ENCODE results near the gene ALDH7A1.

Gene ALDH7A1

DNA sequence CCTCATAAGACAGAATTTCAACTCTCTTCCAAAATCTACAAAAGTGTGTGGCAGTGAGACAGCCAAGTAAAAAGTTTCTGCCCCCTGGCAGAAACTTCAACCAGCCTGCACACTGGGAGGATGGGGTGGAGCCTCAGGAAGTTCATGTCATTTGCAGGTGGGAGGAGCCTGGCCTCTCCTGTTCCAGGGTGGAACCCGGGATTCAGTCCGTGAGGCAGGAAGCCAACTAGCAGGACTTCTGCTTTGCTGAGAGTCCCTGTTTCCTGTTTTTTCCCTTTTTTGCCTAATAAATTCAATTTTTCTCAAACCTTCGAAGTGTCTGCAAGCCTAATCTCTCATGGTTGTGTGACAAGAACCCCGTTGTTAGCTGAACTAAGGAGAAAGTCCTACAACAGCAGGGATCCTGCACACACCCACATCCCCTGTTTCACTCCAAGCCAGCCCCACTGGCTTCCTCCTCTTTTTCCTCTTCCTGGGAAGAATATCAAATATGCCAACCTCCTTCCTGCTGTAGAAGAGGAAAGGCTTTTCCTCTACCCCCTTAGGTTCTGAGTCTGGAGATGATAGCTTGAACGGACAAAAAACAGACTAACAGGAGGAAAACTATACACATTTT, 69.3 kb downstream of the ALDH7A1 start:
- Histone ChIP-seq H3K9me3 (ENCODE audit: insufficient read depth, low read length) (no peaks in the 10 kb centered on the region), H3K9ac (ENCODE audit: low read length) (no peak overlapping the region), H3K27me3 (ENCODE audit: low read depth, low read length) (no peaks in the 10 kb centered on the region), H3K36me3 (replicated peaks; ENCODE audit: low read depth, low read length) (no peaks in the 10 kb centered on the region), H3K79me2 (ENCODE audit: low read length) (no peaks in the 10 kb centered on the region), H3K4me3 (ENCODE audit: low read length) (no peak overlapping the region), H2AFZ (ENCODE audit: low read depth, low read length) (0 out of 2 replicates have a peak overlapping the region, but pooled peaks have one; percentile 54), H4K20me1 (ENCODE audit: insufficient read depth, low read length) (no peaks in the 10 kb centered on the region), H3K4me2 (ENCODE audit: low read length) (peak overlapping the region; percentile 26; the same call in 1 of the 2 replicates), H3K27ac (ENCODE audit: low read length) (no peak overlapping the region), H3K4me1 (ENCODE audit: low read length) (no peaks in the 10 kb centered on the region)
- no peak for TF ChIP-seq EZH2phosphoT487 (IDR thresholded peaks at IDR 0.05; ENCODE audit: low read depth)
- TF ChIP-seq, protein P1, sequence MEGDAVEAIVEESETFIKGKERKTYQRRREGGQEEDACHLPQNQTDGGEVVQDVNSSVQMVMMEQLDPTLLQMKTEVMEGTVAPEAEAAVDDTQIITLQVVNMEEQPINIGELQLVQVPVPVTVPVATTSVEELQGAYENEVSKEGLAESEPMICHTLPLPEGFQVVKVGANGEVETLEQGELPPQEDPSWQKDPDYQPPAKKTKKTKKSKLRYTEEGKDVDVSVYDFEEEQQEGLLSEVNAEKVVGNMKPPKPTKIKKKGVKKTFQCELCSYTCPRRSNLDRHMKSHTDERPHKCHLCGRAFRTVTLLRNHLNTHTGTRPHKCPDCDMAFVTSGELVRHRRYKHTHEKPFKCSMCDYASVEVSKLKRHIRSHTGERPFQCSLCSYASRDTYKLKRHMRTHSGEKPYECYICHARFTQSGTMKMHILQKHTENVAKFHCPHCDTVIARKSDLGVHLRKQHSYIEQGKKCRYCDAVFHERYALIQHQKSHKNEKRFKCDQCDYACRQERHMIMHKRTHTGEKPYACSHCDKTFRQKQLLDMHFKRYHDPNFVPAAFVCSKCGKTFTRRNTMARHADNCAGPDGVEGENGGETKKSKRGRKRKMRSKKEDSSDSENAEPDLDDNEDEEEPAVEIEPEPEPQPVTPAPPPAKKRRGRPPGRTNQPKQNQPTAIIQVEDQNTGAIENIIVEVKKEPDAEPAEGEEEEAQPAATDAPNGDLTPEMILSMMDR (IDR thresholded peaks at IDR 0.05; ENCODE audit: low read depth, low read length) = no peak

DNA sequence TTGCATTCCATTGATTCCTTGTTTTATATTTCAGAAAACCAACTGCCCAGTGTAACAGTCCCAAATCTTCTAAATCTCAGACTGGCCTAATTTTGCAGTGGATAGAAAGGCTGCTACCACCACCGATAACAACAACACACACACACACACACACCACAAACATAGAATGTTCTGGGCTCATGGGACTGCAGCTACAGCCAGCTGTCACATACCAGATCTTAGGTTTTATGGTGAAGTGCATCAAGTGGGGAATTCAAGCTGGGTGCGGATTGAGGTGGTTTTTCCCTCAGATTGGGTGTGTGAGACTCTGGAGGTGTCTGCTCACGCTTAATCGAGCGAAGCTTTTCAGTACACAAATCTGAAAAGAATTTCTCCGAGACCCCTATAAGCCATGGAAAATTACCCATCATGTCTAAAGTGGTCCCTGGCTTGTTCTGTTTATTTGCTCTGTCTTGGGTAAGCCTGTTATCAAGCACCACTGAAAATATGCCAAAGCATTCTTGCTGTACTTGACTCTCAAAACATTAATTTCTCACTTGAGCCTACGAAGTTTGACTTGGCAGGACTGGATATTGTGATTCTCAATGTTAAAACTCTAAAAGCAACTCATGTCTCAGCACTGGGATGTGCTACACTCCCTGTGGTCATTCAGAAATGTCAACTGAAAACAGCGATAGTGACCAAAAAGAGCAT, 71.1 kb downstream of the ALDH7A1 start:
- no peaks in the 10 kb centered on the region for H3K27me3 ChIP-seq (ENCODE audit: low read depth, low read length)
- no peak overlapping the region for H3K9ac ChIP-seq (ENCODE audit: low read length)
- H4K20me1 ChIP-seq (ENCODE audit: insufficient read depth, low read length) = no peaks in the 10 kb centered on the region
- no peaks in the 10 kb centered on the region for H3K36me3 ChIP-seq (replicated peaks; ENCODE audit: low read depth, low read length)
- H3K79me2 ChIP-seq (ENCODE audit: low read length) = no peaks in the 10 kb centered on the region
- no peak overlapping the region for H3K4me2 ChIP-seq (ENCODE audit: low read length)
- TF ChIP-seq, protein P1 (IDR thresholded peaks at IDR 0.05; ENCODE audit: low read depth, low read length) = no peak
- no peak for TF ChIP-seq EZH2phosphoT487 (IDR thresholded peaks at IDR 0.05; ENCODE audit: low read depth)
- H3K4me1 ChIP-seq (ENCODE audit: low read length) = no peaks in the 10 kb centered on the region
- H2AFZ ChIP-seq (ENCODE audit: low read depth, low read length) = no peak overlapping the region
- no peaks in the 10 kb centered on the region for H3K9me3 ChIP-seq (ENCODE audit: insufficient read depth, low read length)
- no peak overlapping the region for H3K27ac ChIP-seq (ENCODE audit: low read length)
- no peak overlapping the region for H3K4me3 ChIP-seq (ENCODE audit: low read length)

DNA sequence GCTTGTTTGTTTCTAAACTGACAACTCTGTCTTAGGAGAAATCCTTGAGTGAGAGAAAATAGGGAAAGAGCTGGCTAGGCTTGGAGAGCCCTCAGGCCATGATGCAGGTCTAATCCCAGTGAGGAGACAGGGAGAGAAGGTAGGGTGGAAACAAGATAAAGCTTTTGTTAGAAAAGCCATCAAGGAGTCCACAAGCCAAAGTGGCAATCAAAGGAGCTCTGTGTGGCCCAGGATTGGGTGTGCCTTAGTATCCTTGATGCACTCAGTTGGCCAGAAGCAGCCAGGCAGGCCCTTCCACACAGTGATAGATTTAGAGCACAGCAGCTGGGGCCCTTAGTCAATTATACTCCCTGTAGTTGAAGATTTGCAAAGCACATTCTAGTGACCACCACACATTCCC, 73.9 kb downstream of the ALDH7A1 start:
- Histone ChIP-seq H4K20me1 (ENCODE audit: insufficient read depth, low read length) (no peaks in the 10 kb centered on the region), H3K36me3 (replicated peaks; ENCODE audit: low read depth, low read length) (no peaks in the 10 kb centered on the region), H3K4me1 (ENCODE audit: low read length) (no peaks in the 10 kb centered on the region), H2AFZ (ENCODE audit: low read depth, low read length) (no peak overlapping the region), H3K9ac (ENCODE audit: low read length) (no peak overlapping the region), H3K4me3 (ENCODE audit: low read length) (no peak overlapping the region), H3K9me3 (ENCODE audit: insufficient read depth, low read length) (no peaks in the 10 kb centered on the region), H3K27ac (ENCODE audit: low read length) (no peak overlapping the region), H3K4me2 (ENCODE audit: low read length) (no peak overlapping the region), H3K27me3 (ENCODE audit: low read depth, low read length) (no peaks in the 10 kb centered on the region), H3K79me2 (ENCODE audit: low read length) (no peaks in the 10 kb centered on the region)
- no peak for TF ChIP-seq EZH2phosphoT487 (IDR thresholded peaks at IDR 0.05; ENCODE audit: low read depth)
- TF ChIP-seq, protein P1 (IDR thresholded peaks at IDR 0.05; ENCODE audit: low read depth, low read length) = no peak

DNA sequence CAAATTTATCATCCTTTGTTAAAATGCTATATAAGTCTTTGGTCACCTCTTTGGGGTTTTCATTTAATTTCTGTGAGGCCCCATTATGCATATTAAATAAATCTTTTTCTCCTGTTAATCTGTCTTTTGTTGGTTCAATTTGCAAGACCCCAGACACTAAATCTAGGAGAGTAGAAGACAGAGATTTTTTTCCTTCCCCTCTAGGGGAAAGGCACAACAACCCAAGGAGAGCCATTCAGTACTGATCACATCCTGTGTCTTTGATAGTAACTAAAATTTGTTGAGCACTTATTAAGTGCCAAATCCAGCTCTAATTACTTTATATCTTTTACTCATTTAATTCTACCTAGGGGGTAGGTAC, 74.4 kb downstream of the ALDH7A1 start:
- Histone ChIP-seq H3K36me3 (replicated peaks; ENCODE audit: low read depth, low read length) (no peaks in the 10 kb centered on the region), H3K4me2 (ENCODE audit: low read length) (no peak overlapping the region), H3K9ac (ENCODE audit: low read length) (no peak overlapping the region), H2AFZ (ENCODE audit: low read depth, low read length) (no peak overlapping the region), H3K27ac (ENCODE audit: low read length) (no peak overlapping the region), H3K4me1 (ENCODE audit: low read length) (no peaks in the 10 kb centered on the region), H3K27me3 (ENCODE audit: low read depth, low read length) (no peaks in the 10 kb centered on the region), H3K79me2 (ENCODE audit: low read length) (no peaks in the 10 kb centered on the region), H3K9me3 (ENCODE audit: insufficient read depth, low read length) (no peaks in the 10 kb centered on the region), H4K20me1 (ENCODE audit: insufficient read depth, low read length) (no peaks in the 10 kb centered on the region), H3K4me3 (ENCODE audit: low read length) (no peak overlapping the region)
- no peak for TF ChIP-seq EZH2phosphoT487 (IDR thresholded peaks at IDR 0.05; ENCODE audit: low read depth)
- TF ChIP-seq, protein P1 (IDR thresholded peaks at IDR 0.05; ENCODE audit: low read depth, low read length) = no peak

All from OCI-LY3 (cell line).